HEK293T (cell line): Measurements from ENCODE around the gene KRTAP21-1.

ENCODE experiments used
- CTCF ChIA-PET: fragments of 350-600 bp; formaldehyde crosslinking; extraction: SDS; loops from one replicate; lab custom pipeline; 2021; ENCODE audit warnings: antibody characterized with exemption, inconsistent platforms; lab: Yijun Ruan, JAX
- POLR2A ChIA-PET: fragments of 350-600 bp; formaldehyde crosslinking; extraction: SDS; loops from one replicate; lab custom pipeline; 2020; ENCODE audit warnings: antibody characterized with exemption, inconsistent platforms; lab: Yijun Ruan, JAX
- DNase-seq: peaks from one replicate; pipeline ENCODE4 v3.0.0; 2012; ENCODE audit warnings: mixed read lengths; ENCODE audit errors: extremely low spot score
- ARNT ChIP-seq: fragments of 450-650 bp; IDR thresholded peaks from 2 replicates; pipeline ENCODE4 v1.6.1; 2017; ENCODE audit warnings: mild to moderate bottlenecking
- BHLHE40 ChIP-seq: fragments of 450-650 bp; IDR thresholded peaks from 2 replicates; pipeline ENCODE4 v1.6.1; 2016; ENCODE audit warnings: mild to moderate bottlenecking, moderate library complexity, borderline replicate concordance
- CTBP1 ChIP-seq: fragments of 450-650 bp; IDR thresholded peaks from 2 replicates; pipeline ENCODE4 v1.6.1; 2016; ENCODE audit warnings: borderline replicate concordance
- ELF4 ChIP-seq: fragments of 450-650 bp; IDR thresholded peaks from 2 replicates; pipeline ENCODE4 v1.6.1; 2017; ENCODE audit warnings: antibody characterized with exemption
- FOXA1 ChIP-seq: fragments of 450-650 bp; IDR thresholded peaks from 2 replicates; pipeline ENCODE4 v1.6.1; 2016; ENCODE audit warnings: mild to moderate bottlenecking
- FOXK2 ChIP-seq: fragments of 450-650 bp; IDR thresholded peaks from 2 replicates; pipeline ENCODE4 v1.6.1; 2016; ENCODE audit warnings: mild to moderate bottlenecking
- FOXM1 ChIP-seq: fragments of 450-650 bp; IDR thresholded peaks from 2 replicates; pipeline ENCODE4 v1.6.1; 2017; ENCODE audit warnings: mild to moderate bottlenecking, borderline replicate concordance
- HDGF ChIP-seq: fragments of 450-650 bp; IDR thresholded peaks from 2 replicates; pipeline ENCODE4 v1.6.1; 2017; ENCODE audit warnings: antibody characterized with exemption, borderline replicate concordance
- L3MBTL2 ChIP-seq: fragments of 450-650 bp; conservative IDR thresholded peaks from 2 replicates; pipeline ENCODE4 v1.6.1; 2016; ENCODE audit warnings: mild to moderate bottlenecking
- LEF1 ChIP-seq: fragments of 450-650 bp; IDR thresholded peaks from 2 replicates; pipeline ENCODE4 v1.6.1; 2017; ENCODE audit warnings: mild to moderate bottlenecking, borderline replicate concordance
- NFRKB ChIP-seq: fragments of 450-650 bp; IDR thresholded peaks from 2 replicates; pipeline ENCODE4 v1.6.1; 2016; ENCODE audit warnings: mild to moderate bottlenecking, moderate library complexity
- SP1 ChIP-seq: fragments of 450-650 bp; IDR thresholded peaks from 2 replicates; pipeline ENCODE4 v1.6.1; 2017
- SUZ12 ChIP-seq: fragments of 450-650 bp; IDR thresholded peaks from 2 replicates; pipeline ENCODE4 v1.6.1; 2016; ENCODE audit warnings: mild to moderate bottlenecking
- TARDBP ChIP-seq: fragments of 450-650 bp; IDR thresholded peaks from 2 replicates; pipeline ENCODE4 v1.6.1; 2016
- ZNF384 ChIP-seq: fragments of 450-650 bp; IDR thresholded peaks from 2 replicates; pipeline ENCODE4 v1.6.1; 2016
- TF ChIP-seq, protein P1 (sequence below): fragments of 450-650 bp; IDR thresholded peaks from 2 replicates; pipeline ENCODE4 v1.6.1; 2016

KRTAP21-1 gene

DNA sequence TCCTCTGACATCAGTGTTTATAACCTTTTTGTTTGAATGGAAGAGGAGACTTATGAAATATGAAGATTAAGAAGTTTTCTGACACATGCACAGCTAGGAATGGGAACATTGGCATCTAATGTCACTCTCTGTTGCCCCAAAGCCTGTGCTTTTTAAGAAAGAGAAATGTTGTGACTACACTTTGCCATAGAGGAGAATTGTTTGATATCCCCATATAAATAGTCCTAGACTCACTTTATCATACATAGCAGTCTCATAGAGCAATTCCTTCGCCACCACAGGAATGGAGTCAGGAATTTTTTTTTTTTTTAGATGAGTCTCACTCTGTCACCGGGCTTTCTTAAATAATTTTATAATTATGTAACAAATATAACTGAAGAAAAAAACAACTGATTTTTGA lies 38.1 kb downstream of the KRTAP21-1 start:
- TF ChIP-seq ARNT, result no peak
- TF ChIP-seq L3MBTL2, result no peak
- no peak for TF ChIP-seq FOXM1
- no peak for TF ChIP-seq HDGF
- TF ChIP-seq SUZ12, result no peak
- TF ChIP-seq LEF1, result no peak
- TF ChIP-seq, protein P1, sequence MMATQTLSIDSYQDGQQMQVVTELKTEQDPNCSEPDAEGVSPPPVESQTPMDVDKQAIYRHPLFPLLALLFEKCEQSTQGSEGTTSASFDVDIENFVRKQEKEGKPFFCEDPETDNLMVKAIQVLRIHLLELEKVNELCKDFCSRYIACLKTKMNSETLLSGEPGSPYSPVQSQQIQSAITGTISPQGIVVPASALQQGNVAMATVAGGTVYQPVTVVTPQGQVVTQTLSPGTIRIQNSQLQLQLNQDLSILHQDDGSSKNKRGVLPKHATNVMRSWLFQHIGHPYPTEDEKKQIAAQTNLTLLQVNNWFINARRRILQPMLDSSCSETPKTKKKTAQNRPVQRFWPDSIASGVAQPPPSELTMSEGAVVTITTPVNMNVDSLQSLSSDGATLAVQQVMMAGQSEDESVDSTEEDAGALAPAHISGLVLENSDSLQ, result no peak
- CTCF ChIA-PET, result no interaction called here
- POLR2A ChIA-PET, result no interaction called here
- DNase-seq, result no peak

DNA sequence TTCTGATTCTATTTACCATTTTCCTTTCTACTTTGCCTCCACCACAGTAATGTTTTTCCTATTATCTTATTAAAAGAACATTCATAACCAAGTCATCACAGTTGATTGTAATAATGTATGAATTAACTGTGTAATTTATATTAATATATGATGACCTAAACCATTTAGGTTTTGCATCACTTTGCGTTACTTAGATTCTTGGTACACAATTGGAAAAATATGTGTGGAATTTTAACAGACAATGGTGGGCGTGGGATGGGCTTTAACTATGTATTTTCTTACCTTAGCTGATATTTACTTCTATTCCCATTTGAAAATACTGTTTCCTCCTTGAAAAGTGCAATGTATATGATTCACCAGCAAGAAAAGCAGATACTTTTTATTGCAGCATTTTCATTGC lies 40.3 kb downstream of the KRTAP21-1 start:
- ChIA-PET CTCF (no interaction called here), POLR2A (no interaction called here)
- DNase-seq, result no peak
- TF ChIP-seq HDGF (no peak), SP1 (no peak), ZNF384 (no peak), NFRKB (no peak), ARNT (no peak), FOXM1 (no peak), FOXK2 (no peak), TARDBP (no peak), CTBP1 (no peak), FOXA1 (no peak), BHLHE40 (no peak), ELF4 (no peak), LEF1 (no peak), SUZ12 (no peak), L3MBTL2 (no peak)
- TF ChIP-seq, protein P1, result no peak

DNA sequence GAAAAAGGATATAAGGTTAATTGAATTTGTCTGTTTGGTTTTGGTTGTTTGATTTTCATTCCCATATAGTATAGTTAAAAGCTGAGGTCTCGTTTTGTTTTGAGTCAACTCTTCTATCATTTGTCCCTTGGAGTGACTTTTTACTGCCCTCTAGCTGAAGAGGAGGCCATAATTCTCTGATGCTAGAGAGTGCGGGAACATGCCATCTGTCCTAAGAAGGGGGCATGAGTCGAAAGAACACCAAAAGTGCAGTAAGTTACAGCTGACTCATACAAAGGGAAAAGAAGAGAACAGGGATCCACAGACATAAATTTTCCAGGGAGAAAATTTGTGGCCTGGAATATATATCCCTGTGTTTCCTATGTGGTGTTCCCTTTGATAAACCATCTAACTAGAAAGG lies 40.8 kb downstream of the KRTAP21-1 start:
- no peak for DNase-seq
- TF ChIP-seq SP1 (no peak), FOXA1 (no peak), ARNT (no peak), ELF4 (no peak), NFRKB (no peak), CTBP1 (no peak), FOXK2 (no peak), TARDBP (no peak), BHLHE40 (no peak), L3MBTL2 (no peak), HDGF (no peak), SUZ12 (no peak), ZNF384 (no peak), FOXM1 (no peak)
- TF ChIP-seq, protein P1, result no peak

DNA sequence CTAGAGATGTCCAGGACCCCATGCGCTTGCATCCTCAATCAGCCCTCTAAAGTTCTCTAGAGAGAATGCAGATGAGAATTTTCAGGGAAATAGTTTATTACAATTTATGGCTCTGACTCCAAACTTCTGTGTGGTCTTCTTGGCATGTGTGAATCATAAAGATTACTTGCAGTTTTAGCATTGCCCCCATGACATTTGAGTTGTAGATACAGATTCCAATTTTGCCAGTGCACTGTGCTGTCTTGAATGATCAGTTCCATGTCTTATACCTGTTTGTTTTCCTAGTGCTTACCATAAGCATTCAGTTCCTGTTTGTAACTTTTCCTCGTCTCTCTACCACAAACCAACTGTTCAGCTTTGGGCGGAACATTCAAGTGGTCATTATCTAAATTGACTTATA lies 41.5 kb downstream of the KRTAP21-1 start:
- ChIA-PET CTCF (no interaction called here), POLR2A (no interaction called here)
- DNase-seq, result no peak
- TF ChIP-seq FOXM1 (no peak), LEF1 (no peak), BHLHE40 (no peak), SUZ12 (no peak), SP1 (no peak), FOXA1 (no peak), FOXK2 (no peak), L3MBTL2 (no peak)

More for the DNA sequence above, 40.8 kb downstream of the KRTAP21-1 start:
- CTCF ChIA-PET, result no interaction called here
- POLR2A ChIA-PET, result no interaction called here

DNA sequence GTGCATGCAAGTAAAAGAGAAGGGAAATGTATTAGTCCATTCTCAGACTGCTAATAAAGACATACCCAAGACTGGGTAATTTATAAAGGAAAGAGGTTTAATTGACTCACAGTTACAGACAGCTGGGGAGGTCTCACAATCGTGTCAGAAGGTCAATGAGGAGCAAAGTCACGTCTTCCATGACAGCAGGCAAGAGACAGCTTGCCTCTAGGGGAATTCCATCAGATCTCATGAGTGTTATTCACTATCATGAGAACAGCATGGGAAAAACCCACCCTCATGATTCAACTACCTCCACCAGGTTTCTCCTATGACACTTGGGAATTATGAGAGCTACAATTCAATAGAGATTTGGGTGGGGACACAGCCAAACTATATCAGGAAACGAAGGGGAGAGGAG lies 44.7 kb downstream of the KRTAP21-1 start:
- TF ChIP-seq TARDBP, result no peak
- TF ChIP-seq NFRKB, result no peak
- TF ChIP-seq, protein P1, result no peak
- no peak for TF ChIP-seq FOXA1
- TF ChIP-seq HDGF, result no peak
- no peak for TF ChIP-seq BHLHE40
- TF ChIP-seq FOXM1, result no peak
- TF ChIP-seq ZNF384, result no peak
- no peak for TF ChIP-seq SP1
- no peak for TF ChIP-seq FOXK2
- TF ChIP-seq L3MBTL2, result no peak
- no peak for TF ChIP-seq ARNT
- TF ChIP-seq LEF1, result no peak
- no peak for TF ChIP-seq ELF4
- no peak for TF ChIP-seq SUZ12
- no peak for TF ChIP-seq CTBP1
- POLR2A ChIA-PET, result no interaction called here
- CTCF ChIA-PET, result no interaction called here
- no peak for DNase-seq

DNA sequence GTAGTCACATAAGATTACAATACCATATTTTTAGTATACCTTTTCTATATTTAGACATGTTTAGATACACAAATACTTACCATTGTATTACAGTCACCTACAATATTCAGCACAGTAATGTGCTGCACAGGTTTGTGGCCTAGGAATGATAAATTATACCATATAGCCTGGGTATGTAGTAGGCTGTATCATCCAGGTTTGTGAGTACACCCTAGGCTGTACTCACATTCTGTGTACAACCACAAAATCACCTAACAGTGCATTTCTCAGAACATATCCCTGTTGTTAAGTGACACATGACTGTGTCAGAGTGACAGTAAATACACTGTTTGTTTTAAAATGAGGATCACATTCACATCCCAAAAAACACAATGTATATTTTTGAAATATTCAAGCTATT lies 47.8 kb downstream of the KRTAP21-1 start:
- no peak for TF ChIP-seq FOXK2
- TF ChIP-seq L3MBTL2, result no peak
- no peak for TF ChIP-seq SP1
- no peak for TF ChIP-seq ZNF384
- no peak for TF ChIP-seq LEF1
- TF ChIP-seq FOXA1, result no peak
- no peak for TF ChIP-seq ELF4
- no peak for TF ChIP-seq SUZ12
- no peak for TF ChIP-seq TARDBP
- ChIA-PET CTCF (no interaction called here), POLR2A (no interaction called here)
- no peak for DNase-seq
